Fibroblast of mammary gland (primary cell): ENCODE measurements around the gene TM9SF3.

Source experiments
- DNase-seq: peaks from one replicate; pipeline ENCODE4 v3.0.0-alpha.2; 2010; ENCODE audit warnings: low read depth
- H3K4me3 ChIP-seq: 2 replicates; pipeline ENCODE4 v1.5.1; 2011; ENCODE audit warnings: low read depth, mild to moderate bottlenecking, low read length, moderate library complexity; ENCODE audit not compliant: control insufficient read depth
- TF ChIP-seq, protein P1 (sequence below): conservative IDR thresholded peaks from 2 replicates; pipeline ENCODE4 v1.5.1; 2011; ENCODE audit warnings: low read depth, low read length, inconsistent platforms; ENCODE audit not compliant: control insufficient read depth, insufficient read depth

The TM9SF3 gene

DNA sequence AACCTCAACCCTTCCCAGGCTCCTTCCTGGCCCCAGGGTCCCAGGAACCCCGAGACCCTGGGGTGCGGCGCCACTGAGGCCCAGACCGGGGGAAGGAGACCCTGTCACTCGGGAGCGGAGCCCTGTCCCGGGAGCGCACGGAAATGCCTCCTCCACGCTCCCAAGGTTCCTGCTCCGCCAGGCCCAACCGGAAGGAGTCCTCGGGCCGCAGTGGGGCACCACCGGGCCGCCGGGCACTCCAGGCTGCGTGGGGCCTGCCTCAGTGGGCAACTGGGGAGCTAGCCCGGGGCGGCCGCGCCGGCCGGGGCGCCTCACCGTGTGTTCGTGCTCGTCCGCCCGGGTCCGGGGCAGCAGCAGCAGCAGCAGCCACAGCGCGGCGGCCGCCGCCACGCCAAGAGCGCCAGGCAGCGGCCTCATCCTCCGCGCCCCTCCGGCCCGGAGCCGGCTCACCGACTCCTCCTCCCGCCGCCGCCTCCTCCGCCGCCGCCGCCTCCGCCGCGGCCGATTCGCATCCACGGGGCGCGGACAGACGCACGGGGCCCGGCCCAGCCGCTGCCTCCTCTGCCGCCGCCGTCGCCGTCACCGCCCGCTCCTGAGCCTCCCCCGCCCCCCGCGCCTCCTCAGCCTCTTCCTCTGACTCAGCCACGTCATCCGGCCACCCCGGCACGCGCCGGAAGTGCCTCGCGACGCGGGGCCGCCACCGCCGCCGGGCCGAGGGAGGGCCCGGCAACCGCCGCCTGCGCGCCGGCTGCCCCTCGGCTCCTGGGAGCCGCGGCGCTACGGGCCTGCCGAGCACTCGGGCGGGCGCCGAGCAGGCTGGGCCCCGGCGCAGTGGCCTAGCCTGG lies at the start of gene TM9SF3:
TM9SF3 (minus strand) TSS at position 594 of the 845 bp plus-strand sequence; CDS start at position 417, 177 bp downstream.
- DNase-seq, result peak; percentile 76
- TF ChIP-seq, protein P1, sequence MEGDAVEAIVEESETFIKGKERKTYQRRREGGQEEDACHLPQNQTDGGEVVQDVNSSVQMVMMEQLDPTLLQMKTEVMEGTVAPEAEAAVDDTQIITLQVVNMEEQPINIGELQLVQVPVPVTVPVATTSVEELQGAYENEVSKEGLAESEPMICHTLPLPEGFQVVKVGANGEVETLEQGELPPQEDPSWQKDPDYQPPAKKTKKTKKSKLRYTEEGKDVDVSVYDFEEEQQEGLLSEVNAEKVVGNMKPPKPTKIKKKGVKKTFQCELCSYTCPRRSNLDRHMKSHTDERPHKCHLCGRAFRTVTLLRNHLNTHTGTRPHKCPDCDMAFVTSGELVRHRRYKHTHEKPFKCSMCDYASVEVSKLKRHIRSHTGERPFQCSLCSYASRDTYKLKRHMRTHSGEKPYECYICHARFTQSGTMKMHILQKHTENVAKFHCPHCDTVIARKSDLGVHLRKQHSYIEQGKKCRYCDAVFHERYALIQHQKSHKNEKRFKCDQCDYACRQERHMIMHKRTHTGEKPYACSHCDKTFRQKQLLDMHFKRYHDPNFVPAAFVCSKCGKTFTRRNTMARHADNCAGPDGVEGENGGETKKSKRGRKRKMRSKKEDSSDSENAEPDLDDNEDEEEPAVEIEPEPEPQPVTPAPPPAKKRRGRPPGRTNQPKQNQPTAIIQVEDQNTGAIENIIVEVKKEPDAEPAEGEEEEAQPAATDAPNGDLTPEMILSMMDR, result no peak
- peak within 1 kb of the TSS; percentile 79 for H3K4me3 ChIP-seq

DNA sequence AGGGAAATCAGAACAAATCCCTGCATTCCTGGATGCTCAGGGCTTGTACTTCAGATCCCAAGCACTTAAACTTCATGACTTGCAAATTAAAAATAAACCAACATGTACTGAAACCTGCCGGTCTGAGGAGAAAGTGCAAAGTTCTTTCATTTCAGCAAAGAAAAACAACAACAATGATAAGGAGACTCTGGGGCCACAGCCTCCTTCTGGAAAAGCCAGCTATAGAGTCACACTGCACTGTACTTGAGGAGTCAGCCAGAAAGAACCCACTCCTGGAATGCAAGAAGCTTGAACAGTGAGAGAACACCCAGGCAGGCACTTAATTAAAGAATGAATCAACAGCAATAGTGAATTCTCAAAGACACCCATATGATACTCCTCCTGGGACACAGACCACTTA lies 49.7 kb upstream of the TM9SF3 start:
- no peak overlapping the region for H3K4me3 ChIP-seq
- TF ChIP-seq, protein P1, result no peak
- no peak for DNase-seq

DNA sequence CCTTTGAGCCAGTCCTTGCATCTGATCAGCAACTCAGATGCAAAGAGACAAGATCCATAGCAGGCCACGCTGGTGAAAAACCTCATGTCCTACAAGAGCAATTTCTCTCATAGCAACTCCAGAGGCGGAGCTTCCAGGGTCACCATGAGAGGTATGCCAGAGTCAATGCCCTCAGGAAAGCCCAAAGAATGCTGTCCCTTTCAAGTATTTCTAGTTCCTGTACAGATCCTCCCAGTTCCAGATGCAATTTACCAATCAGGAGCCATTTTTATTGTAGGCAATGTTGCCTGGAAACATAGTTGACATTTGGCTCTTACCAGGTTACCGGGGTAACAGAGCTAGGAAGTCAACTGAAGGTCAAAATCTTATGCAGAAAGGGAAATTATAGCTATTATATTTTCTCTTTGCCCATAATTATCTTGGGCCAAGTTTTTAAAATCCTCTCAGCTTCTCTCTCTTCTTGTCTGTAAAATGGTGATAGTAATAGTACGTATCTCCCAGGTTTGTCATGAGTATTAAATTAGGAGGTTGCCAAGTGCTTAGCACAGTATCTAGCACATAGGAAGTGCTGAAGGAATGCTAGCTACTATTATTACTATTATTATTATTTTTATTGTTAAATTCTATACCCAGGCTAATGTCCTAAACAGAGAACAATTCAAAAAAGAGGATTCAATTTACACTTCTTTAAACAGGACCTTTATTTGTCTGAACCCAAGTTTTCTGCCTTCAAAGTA lies 46.3 kb upstream of the TM9SF3 start:
- DNase-seq, result no peak
- TF ChIP-seq, protein P1, result no peak
- no peak overlapping the region for H3K4me3 ChIP-seq

DNA sequence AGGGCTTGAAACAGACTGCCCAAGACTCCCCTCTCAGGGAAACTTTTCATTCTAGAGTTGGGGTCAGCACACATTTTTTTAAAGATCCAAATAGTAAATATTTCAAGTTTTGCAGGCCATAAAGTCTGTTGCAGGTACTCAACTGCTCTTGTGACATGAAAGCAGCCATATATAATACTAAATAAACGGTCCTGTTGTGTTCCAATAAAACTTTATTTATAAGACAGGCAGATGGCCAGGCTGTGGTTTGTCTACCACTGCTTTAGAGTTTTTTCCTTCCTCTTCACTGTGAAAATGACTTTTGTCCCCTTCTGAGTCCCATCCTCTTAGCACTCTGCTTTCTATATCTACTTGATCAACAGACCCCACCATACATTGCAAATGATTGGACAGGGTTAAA lies 40.5 kb upstream of the TM9SF3 start:
- no peak for DNase-seq
- TF ChIP-seq, protein P1, result no peak
- no peak overlapping the region for H3K4me3 ChIP-seq

DNA sequence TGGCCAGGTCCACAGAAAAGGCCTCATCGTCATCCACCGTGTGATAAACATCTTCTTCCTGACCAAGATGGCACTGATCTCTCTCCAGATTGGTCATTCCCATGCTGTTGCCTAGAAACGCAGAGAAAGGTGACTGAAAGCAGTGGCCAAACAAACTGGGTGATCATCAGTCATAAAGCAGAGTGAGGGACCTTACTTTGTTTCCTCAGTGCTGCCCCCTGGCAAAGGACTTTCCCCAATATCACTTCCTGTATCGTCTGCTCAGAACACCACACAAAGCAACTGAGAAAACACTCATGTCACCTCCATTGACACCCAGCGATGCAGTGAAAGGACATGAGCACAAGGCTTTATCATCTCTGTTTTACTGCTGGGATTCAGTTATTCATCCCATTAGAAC lies 40.0 kb upstream of the TM9SF3 start:
- H3K4me3 ChIP-seq, result no peak overlapping the region
- TF ChIP-seq, protein P1, result peak; percentile 19
- no peak for DNase-seq

DNA sequence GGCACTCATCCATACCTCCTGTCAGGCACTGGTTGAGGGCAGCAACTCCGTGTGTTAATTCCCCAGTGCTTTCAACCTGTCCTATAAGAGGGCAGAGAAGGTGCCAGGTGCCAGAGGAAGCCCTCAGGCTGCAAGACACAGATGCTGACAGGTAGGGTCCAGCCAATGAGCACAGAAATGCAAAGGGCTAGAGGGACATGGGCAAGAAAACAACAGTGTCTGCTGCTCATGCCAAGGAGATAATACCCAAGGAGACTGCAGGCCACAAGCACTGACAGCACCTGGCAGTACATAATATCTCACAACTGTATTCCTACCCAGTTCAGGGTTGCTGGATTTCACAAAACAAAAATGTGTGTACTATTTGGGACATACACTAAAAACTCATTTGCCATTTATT lies 38.4 kb upstream of the TM9SF3 start:
- H3K4me3 ChIP-seq, result no peak overlapping the region
- DNase-seq, result no peak
- TF ChIP-seq, protein P1, result no peak
